HCT116 (cell line): Measurements from ENCODE around the gene VARS1. TPM values are rescaled to one million over a fixed set of nuclear protein-coding genes. Genes with fewer than 3 reads are reported as not detected.
"Not testable (repeated sequence)": the region's sequence is repeated elsewhere in the genome, so short reads cannot be mapped to it uniquely, and the experiment has no call there.

ENCODE experiments used
- ATAC-seq: fragments of 200-7000 bp; cut with Tn5 transposase; 2 replicates; pipeline ENCODE4 v1.9.1; 2020; ENCODE audit warnings: mild to moderate bottlenecking, moderate library complexity
- BruUV-seq: library from RNA; stranded (reverse); fragments of 400-500 nt; replicated peaks from 2 replicates; lab custom pipeline; 2021; lab: Mats Ljungman, UMichigan
- CTCF ChIA-PET: fragments of 300-600 bp; sonication (Branson Sonifier 250); formaldehyde crosslinking; loops from one replicate; lab custom pipeline; 2021; ENCODE audit warnings: antibody characterized with exemption; lab: Charles Lee
- POLR2A ChIA-PET: fragments of 300-600, 350-600 bp; sonication (Branson Sonifier 250); formaldehyde crosslinking; loops from one replicate; lab custom pipeline; 2021; ENCODE audit warnings: antibody characterized with exemption; lab: Charles Lee
- RAD21 ChIA-PET, 2 experiments: fragments of 300-600 bp; sonication (Branson Sonifier 250); formaldehyde crosslinking; loops; one replicate each; lab custom pipeline; 2023; ENCODE audit warnings: low total read pairs in 2 of 2; ENCODE audit not compliant: uncharacterized antibody in 2 of 2, unreplicated experiment in 2 of 2, low non-redundant PET in 1 of 2; lab: Charles Lee
- DNase-seq: peaks from one replicate; pipeline ENCODE4 v3.0.0-alpha.2; 2010; ENCODE audit warnings: low read depth, low spot score
- H2AFZ ChIP-seq: fragments of 200-600 bp; shearing (Covaris generic), sonication (generic); 2 replicates; pipeline ENCODE4 v1.6.1; 2017; ENCODE audit warnings: low read depth, mixed run types, mixed read lengths, antibody characterized with exemption, low read length; ENCODE audit not compliant: poor library complexity, severe bottlenecking
- H3K27ac ChIP-seq: 2 replicates; pipeline ENCODE4 v1.5.1; 2012; ENCODE audit warnings: low read depth, low read length
- H3K27me3 ChIP-seq: fragments of 200-600 bp; sonication (generic); 2 replicates; pipeline ENCODE4 v1.6.1; 2016; ENCODE audit warnings: mixed run types, low read length, mixed read lengths; ENCODE audit not compliant: insufficient read depth
- H3K36me3 ChIP-seq, 2 experiments: fragments of 200-500 bp in 1 of 2; fragments of 200-600 bp in 1 of 2; sonication (Bioruptor generic) in 1 of 2; sonication (generic) in 1 of 2; 2 replicates each; pipeline versions ENCODE4 v1.5.1 to v1.6.1; 2014 to 2016; ENCODE audit warnings: low read length in 2 of 2, inconsistent platforms in 1 of 2, mixed read lengths in 1 of 2, mixed run types in 1 of 2; ENCODE audit not compliant: insufficient read depth in 2 of 2, control insufficient read depth in 1 of 2
- H3K4me1 ChIP-seq, 2 experiments: fragments of 200-600 bp in 1 of 2; sonication (generic) in 1 of 2; 2 replicates each; pipeline versions ENCODE4 v1.5.1 to v1.6.1; 2012 to 2017; ENCODE audit warnings: low read length in 2 of 2, inconsistent platforms in 1 of 2, mild to moderate bottlenecking in 1 of 2, mixed read lengths in 1 of 2, mixed run types in 1 of 2, moderate library complexity in 1 of 2; ENCODE audit not compliant: insufficient read depth in 2 of 2, control insufficient read depth in 1 of 2
- H3K4me2 ChIP-seq: fragments of 200-600 bp; sonication (generic); 2 replicates; pipeline ENCODE4 v1.6.1; 2017; ENCODE audit warnings: mixed run types, low read length, mixed read lengths
- H3K4me3 ChIP-seq, 2 experiments: fragments of 200-600 bp in 1 of 2; sonication (generic) in 1 of 2; replicated peaks in 1 of 2; 2 replicates each; pipeline ENCODE4 v1.5.1; 2011 to 2016; ENCODE audit warnings: low read length in 2 of 2, control low read depth in 1 of 2, low read depth in 1 of 2, mild to moderate bottlenecking in 1 of 2, mixed read lengths in 1 of 2, mixed run types in 1 of 2
- H3K79me2 ChIP-seq: fragments of 200-600 bp; sonication (generic); 2 replicates; pipeline ENCODE4 v1.6.1; 2017; ENCODE audit warnings: mild to moderate bottlenecking, mixed run types, low read length, moderate library complexity, mixed read lengths; ENCODE audit not compliant: insufficient read depth
- H3K9ac ChIP-seq: fragments of 200-600 bp; sonication (generic); 2 replicates; pipeline ENCODE4 v1.6.1; 2016; ENCODE audit warnings: low read length, mixed read lengths
- H3K9me2 ChIP-seq: fragments of 200-600 bp; sonication (generic), shearing (Covaris generic); 2 replicates; pipeline ENCODE4 v1.6.1; 2017; ENCODE audit warnings: mixed run types, mild to moderate bottlenecking, moderate library complexity; ENCODE audit not compliant: insufficient read depth
- H3K9me3 ChIP-seq, 2 experiments: fragments of 200-500 bp in 1 of 2; fragments of 200-600 bp in 1 of 2; sonication (Bioruptor generic) in 1 of 2; sonication (generic) in 1 of 2; 2 replicates each; pipeline ENCODE4 v1.6.1; 2014 to 2017; ENCODE audit warnings: low read length in 2 of 2, mixed read lengths in 2 of 2, inconsistent platforms in 1 of 2, low read depth in 1 of 2, mild to moderate bottlenecking in 1 of 2, mixed run types in 1 of 2, moderate library complexity in 1 of 2; ENCODE audit not compliant: control insufficient read depth in 1 of 2, insufficient read depth in 1 of 2
- H4K20me1 ChIP-seq: fragments of 200-600 bp; sonication (generic), shearing (Covaris generic); 2 replicates; pipeline ENCODE4 v1.6.1; 2017; ENCODE audit warnings: mixed run types, mild to moderate bottlenecking, moderate library complexity; ENCODE audit not compliant: insufficient read depth
- FOSL1 ChIP-seq: IDR thresholded peaks from 2 replicates; pipeline ENCODE4 v1.6.1; 2012; ENCODE audit warnings: low read depth
- REST ChIP-seq: IDR thresholded peaks from 2 replicates; pipeline ENCODE4 v1.6.1; 2012; ENCODE audit warnings: low read depth
- ZFX ChIP-seq: fragments of 450-650 bp; IDR thresholded peaks from 2 replicates; pipeline ENCODE4 v1.6.1; 2017
- intact Hi-C: fragments of 100-400 bp; cut with micrococcal nuclease; formaldehyde crosslinking; loops from 2 replicates; pipeline ENCODE4 v1.10.0; 2022
- total RNA-seq: library from RNA; stranded (reverse); gene quantifications from one replicate; pipeline ENCODE4 v1.2.1, GENCODE V29; 2021; ENCODE audit not compliant: unreplicated experiment
- TF ChIP-seq, protein P1 (sequence below), 3 experiments: fragments of 200-600 bp in 1 of 3; sonication (generic) in 1 of 3; IDR thresholded peaks in 2 of 3; conservative IDR thresholded peaks in 1 of 3; 2 replicates each; pipeline ENCODE4 v1.5.1; 2012 to 2017; ENCODE audit warnings: low read depth in 2 of 3, low read length in 2 of 3, antibody characterized with exemption in 1 of 3, borderline replicate concordance in 1 of 3, control low read depth in 1 of 3, mild to moderate bottlenecking in 1 of 3, mixed read lengths in 1 of 3, mixed run types in 1 of 3, moderate library complexity in 1 of 3; ENCODE audit not compliant: insufficient read depth in 1 of 3

Gene VARS1
- total RNA-seq, 1 experiment from 2014 or later: 254 TPM

DNA sequence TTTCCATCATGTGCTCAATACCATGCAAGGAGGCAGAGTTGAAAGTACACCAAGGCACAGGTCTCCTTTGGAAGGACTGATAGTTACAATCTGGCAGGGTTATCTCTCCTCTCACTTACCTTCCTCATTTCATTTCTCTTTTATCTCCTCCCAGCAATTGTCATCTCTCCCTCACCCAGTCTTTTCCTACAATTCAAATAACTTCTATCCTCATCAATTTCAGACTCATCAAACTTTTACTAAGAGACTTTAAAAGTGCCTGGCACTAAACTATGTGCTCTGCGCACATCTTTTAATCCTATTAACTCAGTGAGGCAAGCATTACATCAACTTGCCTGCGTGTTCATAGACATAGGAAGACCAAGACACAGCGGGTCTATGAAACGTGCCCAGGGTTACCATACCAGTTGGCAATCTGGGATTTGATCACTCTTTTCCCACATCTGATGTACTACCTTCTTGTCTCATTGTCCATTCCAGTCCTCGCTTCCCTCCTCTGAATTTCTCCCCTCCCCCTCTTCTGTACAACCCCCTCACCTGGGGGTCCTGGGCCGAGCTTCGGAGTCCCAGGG lies 1.2 kb downstream of the VARS1 start (continued):
- TF ChIP-seq, protein P1, sequence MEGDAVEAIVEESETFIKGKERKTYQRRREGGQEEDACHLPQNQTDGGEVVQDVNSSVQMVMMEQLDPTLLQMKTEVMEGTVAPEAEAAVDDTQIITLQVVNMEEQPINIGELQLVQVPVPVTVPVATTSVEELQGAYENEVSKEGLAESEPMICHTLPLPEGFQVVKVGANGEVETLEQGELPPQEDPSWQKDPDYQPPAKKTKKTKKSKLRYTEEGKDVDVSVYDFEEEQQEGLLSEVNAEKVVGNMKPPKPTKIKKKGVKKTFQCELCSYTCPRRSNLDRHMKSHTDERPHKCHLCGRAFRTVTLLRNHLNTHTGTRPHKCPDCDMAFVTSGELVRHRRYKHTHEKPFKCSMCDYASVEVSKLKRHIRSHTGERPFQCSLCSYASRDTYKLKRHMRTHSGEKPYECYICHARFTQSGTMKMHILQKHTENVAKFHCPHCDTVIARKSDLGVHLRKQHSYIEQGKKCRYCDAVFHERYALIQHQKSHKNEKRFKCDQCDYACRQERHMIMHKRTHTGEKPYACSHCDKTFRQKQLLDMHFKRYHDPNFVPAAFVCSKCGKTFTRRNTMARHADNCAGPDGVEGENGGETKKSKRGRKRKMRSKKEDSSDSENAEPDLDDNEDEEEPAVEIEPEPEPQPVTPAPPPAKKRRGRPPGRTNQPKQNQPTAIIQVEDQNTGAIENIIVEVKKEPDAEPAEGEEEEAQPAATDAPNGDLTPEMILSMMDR (IDR thresholded peaks at IDR 0.05 in 2 of 3, conservative IDR thresholded peaks at IDR 0.05 in 1 of 3; ENCODE audit: borderline replicate concordance in 1 of 3, insufficient read depth in 1 of 3, low read depth in 2 of 3, low read length in 2 of 3): no peak
- TF ChIP-seq ZFX (no peak), FOSL1 (no peak), REST (no peak)

DNA sequence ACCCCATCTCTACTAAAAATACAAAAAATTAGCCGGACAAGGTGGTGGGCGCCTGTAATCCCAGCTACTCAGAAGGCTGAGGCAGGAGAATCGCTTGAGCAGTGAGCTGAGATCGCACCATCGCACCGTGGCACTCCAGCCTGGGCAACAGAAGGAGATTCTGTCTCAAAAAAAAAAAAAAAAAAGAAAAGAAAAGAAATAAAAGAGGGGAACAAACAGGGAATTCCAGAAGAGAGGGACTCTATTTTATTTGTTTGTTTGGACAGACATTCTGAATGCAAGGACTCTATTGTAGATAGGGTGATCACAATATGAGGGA lies 1.7 kb downstream of the VARS1 start:
- CTCF ChIA-PET, DNase-seq, H3K9me3 ChIP-seq, RAD21 ChIA-PET, H3K27me3 ChIP-seq, intact Hi-C loops, H2AFZ ChIP-seq, H4K20me1 ChIP-seq, H3K9me2 ChIP-seq, ATAC-seq, BruUV-seq: not testable (repeated sequence)
- Histone ChIP-seq H3K4me2 (peak overlapping the region; percentile 99), H3K4me3 (peak overlapping the region; percentile 70 to 93), H3K79me2 (peaks cover 63% of the 10 kb centered on the region), H3K36me3 (peaks cover 11 to 27% of the 10 kb centered on the region in 2 experiments; a peak in 3 of 4 replicates), H3K9ac (peak overlapping the region; percentile 97), H3K27ac (peak overlapping the region; percentile 98), H3K4me1 (peaks cover 24 to 45% of the 10 kb centered on the region in 2 experiments)
- POLR2A ChIA-PET: interaction anchor here (0.7 kb wide), 2 partner anchors 13 to 16 kb away, joined by 4 read pairs; partner anchors contain the start of genes LSM2 and VWA7
